DOHH2 (cell line): Measurements from ENCODE around the gene NCF2.

ENCODE experiments used
- H3F3A ChIP-seq: fragments of 200-600 bp; sonication (generic), shearing (Covaris generic); 2 replicates; pipeline ENCODE4 v1.6.0; 2016; ENCODE audit warnings: antibody characterized with exemption, mild to moderate bottlenecking; ENCODE audit not compliant: control insufficient read depth, insufficient read depth
- H3K27ac ChIP-seq: fragments of 200-600 bp; sonication (generic); 2 replicates; pipeline ENCODE4 v1.5.1; 2014; ENCODE audit warnings: low read depth, mild to moderate bottlenecking, low read length, moderate library complexity
- H3K27me3 ChIP-seq: fragments of 200-600 bp; sonication (generic); 2 replicates; pipeline ENCODE4 v1.6.1; 2014; ENCODE audit warnings: mild to moderate bottlenecking, low read length, mixed read lengths; ENCODE audit not compliant: control insufficient read depth
- H3K36me3 ChIP-seq: fragments of 200-600 bp; sonication (generic); 2 replicates; pipeline ENCODE4 v1.6.1; 2014; ENCODE audit warnings: mild to moderate bottlenecking, low read length, moderate library complexity, mixed read lengths; ENCODE audit not compliant: control insufficient read depth
- H3K4me1 ChIP-seq: fragments of 200-600 bp; sonication (generic); 2 replicates; pipeline ENCODE4 v1.6.1; 2014; ENCODE audit warnings: mild to moderate bottlenecking, low read length, mixed read lengths; ENCODE audit not compliant: control insufficient read depth
- H3K4me2 ChIP-seq: fragments of 200-600 bp; sonication (generic); 2 replicates; pipeline ENCODE4 v1.6.0; 2014; ENCODE audit warnings: mild to moderate bottlenecking, low read length, moderate library complexity
- H3K4me3 ChIP-seq: fragments of 200-600 bp; sonication (generic); 2 replicates; pipeline ENCODE4 v1.5.1; 2014; ENCODE audit warnings: mild to moderate bottlenecking, low read length, mixed read lengths
- H3K79me2 ChIP-seq: fragments of 200-600 bp; sonication (generic); 2 replicates; pipeline ENCODE4 v1.6.1; 2014; ENCODE audit warnings: mild to moderate bottlenecking, low read length, mixed read lengths; ENCODE audit not compliant: control insufficient read depth
- H3K9me2 ChIP-seq: fragments of 200-600 bp; sonication (generic); replicated peaks from 2 replicates; pipeline ENCODE4 v1.6.1; 2014; ENCODE audit warnings: mild to moderate bottlenecking, low read length, mixed read lengths; ENCODE audit not compliant: control insufficient read depth
- H3K9me3 ChIP-seq: fragments of 200-600 bp; sonication (generic); 2 replicates; pipeline ENCODE4 v1.6.1; 2014; ENCODE audit warnings: antibody characterized with exemption, low read length, mixed read lengths; ENCODE audit not compliant: control insufficient read depth, insufficient read depth
- H4K20me1 ChIP-seq: fragments of 200-600 bp; sonication (generic); 2 replicates; pipeline ENCODE4 v1.6.0; 2014; ENCODE audit warnings: low read depth, mild to moderate bottlenecking, antibody characterized with exemption, low read length, moderate library complexity; ENCODE audit not compliant: control insufficient read depth, insufficient read depth
- CTCF ChIP-seq: fragments of 200-600 bp; sonication (generic); IDR thresholded peaks from one replicate; pipeline ENCODE4 v1.5.1; 2014; ENCODE audit warnings: antibody characterized with exemption, mild to moderate bottlenecking, low read depth, low read length; ENCODE audit not compliant: poor library complexity, severe bottlenecking
- EZH2phosphoT487 ChIP-seq: fragments of 200-600 bp; sonication (generic); IDR thresholded peaks from 2 replicates; pipeline ENCODE4 v1.6.1; 2017; ENCODE audit warnings: borderline replicate concordance, mild to moderate bottlenecking, antibody characterized with exemption, low read length, moderate library complexity, mixed read lengths

Gene NCF2

GRCh38 chr1:183586455-183586854 is 3.8 kb downstream of the NCF2 start:
- Histone ChIP-seq H3K4me2 (no peak overlapping the region), H3K4me1 (peaks cover 30% of the 10 kb centered on the region), H3K27me3 (peaks cover 28% of the 10 kb centered on the region), H3K9me2 (no peaks in the 10 kb centered on the region), H3K4me3 (no peak overlapping the region), H3K9me3 (no peaks in the 10 kb centered on the region), H3K36me3 (no peaks in the 10 kb centered on the region), H3K79me2 (no peaks in the 10 kb centered on the region), H3F3A (no peaks in the 10 kb centered on the region), H4K20me1 (no peaks in the 10 kb centered on the region), H3K27ac (no peak overlapping the region)
- TF ChIP-seq EZH2phosphoT487 (no peak), CTCF (no peak)

- H3K4me1 ChIP-seq = peaks cover 27% of the 10 kb centered on the region
- no peaks in the 10 kb centered on the region for H3K9me3 ChIP-seq
- H4K20me1 ChIP-seq = no peaks in the 10 kb centered on the region
- no peak for TF ChIP-seq EZH2phosphoT487
- no peak for TF ChIP-seq CTCF
- H3K27me3 ChIP-seq = peaks cover 28% of the 10 kb centered on the region
- H3K36me3 ChIP-seq = no peaks in the 10 kb centered on the region
- no peak overlapping the region for H3K4me3 ChIP-seq
- no peak overlapping the region for H3K4me2 ChIP-seq
- no peaks in the 10 kb centered on the region for H3K9me2 ChIP-seq
- H3K79me2 ChIP-seq = no peaks in the 10 kb centered on the region
- no peaks in the 10 kb centered on the region for H3F3A ChIP-seq
- no peak overlapping the region for H3K27ac ChIP-seq
Observed at GRCh38 chr1:183585038-183585437, 5.2 kb downstream of the NCF2 start.

GRCh38 chr1:183584147-183584546 is 6.1 kb downstream of the NCF2 start:
- H3K4me3 ChIP-seq = no peak overlapping the region
- H3K27ac ChIP-seq = no peak overlapping the region
- no peaks in the 10 kb centered on the region for H3K9me3 ChIP-seq
- no peaks in the 10 kb centered on the region for H3K79me2 ChIP-seq
- H3K4me1 ChIP-seq = peaks cover 22% of the 10 kb centered on the region
- peaks cover 32% of the 10 kb centered on the region for H3K27me3 ChIP-seq
- no peaks in the 10 kb centered on the region for H3K9me2 ChIP-seq
- no peaks in the 10 kb centered on the region for H3K36me3 ChIP-seq
- H4K20me1 ChIP-seq = no peaks in the 10 kb centered on the region
- H3F3A ChIP-seq = no peaks in the 10 kb centered on the region
- TF ChIP-seq CTCF (no peak), EZH2phosphoT487 (no peak)
- H3K4me2 ChIP-seq = no peak overlapping the region

- TF ChIP-seq CTCF (no peak), EZH2phosphoT487 (no peak)
- Histone ChIP-seq H3K27ac (no peak overlapping the region), H3K4me2 (no peak overlapping the region), H3K4me1 (peaks cover 19% of the 10 kb centered on the region), H3K27me3 (peaks cover 38% of the 10 kb centered on the region), H3K4me3 (no peak overlapping the region), H3K79me2 (no peaks in the 10 kb centered on the region), H3K9me2 (no peaks in the 10 kb centered on the region), H3K36me3 (no peaks in the 10 kb centered on the region), H3F3A (no peaks in the 10 kb centered on the region), H3K9me3 (no peaks in the 10 kb centered on the region), H4K20me1 (no peaks in the 10 kb centered on the region)
Observed at GRCh38 chr1:183583466-183583865, 6.8 kb downstream of the NCF2 start.
